ENCODE data around the gene HOXA7. TPM values are rescaled to one million over a fixed set of nuclear protein-coding genes. Genes with fewer than 3 reads are reported as not detected.
A peak's percentile ranks its signal among the peaks of the same experiment; 100 is the strongest.

HOXA7 gene
- total RNA-seq, 4 donors from 2014 or later: 8.7 to 16.9 (median 11.3) TPM

- Histone ChIP-seq H3K9me3 (no peaks in the 10 kb centered on the region), H3K4me3 (peak overlapping the region in 2 of 4 donors; percentile 6 to 18), H3K4me1 (peaks cover 0 to 65% (median 6%) of the 10 kb centered on the region in 4 donors), H3K36me3 (peaks cover 0 to 7% (median 0%) of the 10 kb centered on the region in 3 donors), H3K27me3 (peaks cover 0 to 54% of the 10 kb centered on the region in 2 donors), H3K27ac (peak overlapping the region in 2 of 4 donors; percentile 29 to 83)
- DNase-seq (ENCODE audit: low spot score in 2 of 2): no peak
- TF ChIP-seq, protein P1, sequence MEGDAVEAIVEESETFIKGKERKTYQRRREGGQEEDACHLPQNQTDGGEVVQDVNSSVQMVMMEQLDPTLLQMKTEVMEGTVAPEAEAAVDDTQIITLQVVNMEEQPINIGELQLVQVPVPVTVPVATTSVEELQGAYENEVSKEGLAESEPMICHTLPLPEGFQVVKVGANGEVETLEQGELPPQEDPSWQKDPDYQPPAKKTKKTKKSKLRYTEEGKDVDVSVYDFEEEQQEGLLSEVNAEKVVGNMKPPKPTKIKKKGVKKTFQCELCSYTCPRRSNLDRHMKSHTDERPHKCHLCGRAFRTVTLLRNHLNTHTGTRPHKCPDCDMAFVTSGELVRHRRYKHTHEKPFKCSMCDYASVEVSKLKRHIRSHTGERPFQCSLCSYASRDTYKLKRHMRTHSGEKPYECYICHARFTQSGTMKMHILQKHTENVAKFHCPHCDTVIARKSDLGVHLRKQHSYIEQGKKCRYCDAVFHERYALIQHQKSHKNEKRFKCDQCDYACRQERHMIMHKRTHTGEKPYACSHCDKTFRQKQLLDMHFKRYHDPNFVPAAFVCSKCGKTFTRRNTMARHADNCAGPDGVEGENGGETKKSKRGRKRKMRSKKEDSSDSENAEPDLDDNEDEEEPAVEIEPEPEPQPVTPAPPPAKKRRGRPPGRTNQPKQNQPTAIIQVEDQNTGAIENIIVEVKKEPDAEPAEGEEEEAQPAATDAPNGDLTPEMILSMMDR (IDR thresholded peaks at IDR 0.05): no peak
- TF ChIP-seq EP300 (IDR thresholded peaks at IDR 0.05): no peak
- TF ChIP-seq POLR2A (IDR thresholded peaks at IDR 0.05): no peak
- 66 to 69% methylated on average over 6 of the region's 6 CpGs for WGBS, 2 donors
Measured at GRCh38 chr7:27114881-27115220, 41.6 kb downstream of the HOXA7 start.

- peak overlapping the region; percentile 19 to 54 (median 34) for H3K4me3 ChIP-seq
- H3K4me1 ChIP-seq: peaks cover 0 to 72% (median 6%) of the 10 kb centered on the region in 4 donors
- H3K36me3 ChIP-seq: peaks cover 0 to 7% (median 0%) of the 10 kb centered on the region in 3 donors
- TF ChIP-seq EP300 (IDR thresholded peaks at IDR 0.05) (no peak), POLR2A (IDR thresholded peaks at IDR 0.05) (no peak)
- TF ChIP-seq, protein P1 (IDR thresholded peaks at IDR 0.05): no peak
- H3K9me3 ChIP-seq: no peaks in the 10 kb centered on the region
- WGBS, 2 donors: 27 to 31% methylated on average over 15 to 22 of the region's 26 CpGs
- peaks cover 0 to 54% of the 10 kb centered on the region in 2 donors for H3K27me3 ChIP-seq
- DNase-seq (ENCODE audit: low spot score in 2 of 2): no peak
- H3K27ac ChIP-seq: peak overlapping the region; percentile 9 to 85 (median 80)
Measured at GRCh38 chr7:27113991-27114769, 42.3 kb downstream of the HOXA7 start.

- Histone ChIP-seq H3K9me3 (no peaks in the 10 kb centered on the region), H3K36me3 (peaks cover 0 to 11% (median 0%) of the 10 kb centered on the region in 3 donors), H3K4me1 (peaks cover 0 to 78% (median 4%) of the 10 kb centered on the region in 4 donors), H3K27ac (peak overlapping the region; percentile 9 to 85 (median 80)), H3K4me3 (peak overlapping the region; percentile 19 to 54 (median 34)), H3K27me3 (peaks cover 0 to 58% of the 10 kb centered on the region in 2 donors)
- TF ChIP-seq POLR2A (IDR thresholded peaks at IDR 0.05) (no peak), EP300 (IDR thresholded peaks at IDR 0.05) (no peak)
- TF ChIP-seq, protein P1 (IDR thresholded peaks at IDR 0.05): no peak
- DNase-seq (ENCODE audit: low spot score in 2 of 2): no peak
- WGBS, 2 donors: 17 to 38% methylated on average over 32 to 40 of the region's 57 CpGs
Measured at GRCh38 chr7:27112955-27113949, 43.2 kb downstream of the HOXA7 start.

DNA sequence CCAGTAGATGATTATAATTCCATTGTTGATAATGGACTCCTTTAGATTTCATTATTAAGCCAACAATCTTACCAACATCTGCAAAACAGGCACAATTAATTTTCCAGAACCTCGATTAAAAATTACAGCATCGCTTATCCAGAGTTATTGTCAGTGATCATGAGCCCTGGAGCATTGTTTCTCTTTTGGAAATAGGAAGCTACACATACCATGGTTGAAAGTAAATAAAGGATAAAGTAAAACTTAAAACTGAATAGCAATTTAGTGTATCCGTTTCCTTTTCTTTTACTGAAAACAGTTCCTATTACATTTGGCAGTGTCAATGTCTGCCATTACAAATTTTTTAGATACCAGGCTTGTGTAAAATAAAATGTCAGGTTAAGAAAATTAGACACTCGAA is 44.1 kb downstream of the HOXA7 start:
- no peak for TF ChIP-seq EP300 (IDR thresholded peaks at IDR 0.05)
- no peak for TF ChIP-seq POLR2A (IDR thresholded peaks at IDR 0.05)
- TF ChIP-seq, protein P1 (IDR thresholded peaks at IDR 0.05): no peak
- peaks cover 0 to 57% of the 10 kb centered on the region in 2 donors for H3K27me3 ChIP-seq
- peaks cover 0 to 71% (median 4%) of the 10 kb centered on the region in 4 donors for H3K4me1 ChIP-seq
- no peak overlapping the region for H3K4me3 ChIP-seq
- 57 to 65% methylated on average over 4 of the region's 4 CpGs for whole genome bisulfite sequencing, 2 donors
- no peaks in the 10 kb centered on the region for H3K9me3 ChIP-seq
- peak overlapping the region in 3 of 4 donors; percentile 21 to 85 (median 78) for H3K27ac ChIP-seq
- peaks cover 0 to 9% (median 0%) of the 10 kb centered on the region in 3 donors for H3K36me3 ChIP-seq
- no peak for DNase-seq (ENCODE audit: low spot score in 2 of 2)
